ENCODE data around the gene CEACAM7. TPM values are rescaled to one million over a fixed set of nuclear protein-coding genes. Genes with fewer than 3 reads are reported as not detected.

The CEACAM7 gene
- total and polyA plus RNA-seq, 7 donors: 0.01 to 0.32 (median 0.15) TPM; not detected in 4

DNA sequence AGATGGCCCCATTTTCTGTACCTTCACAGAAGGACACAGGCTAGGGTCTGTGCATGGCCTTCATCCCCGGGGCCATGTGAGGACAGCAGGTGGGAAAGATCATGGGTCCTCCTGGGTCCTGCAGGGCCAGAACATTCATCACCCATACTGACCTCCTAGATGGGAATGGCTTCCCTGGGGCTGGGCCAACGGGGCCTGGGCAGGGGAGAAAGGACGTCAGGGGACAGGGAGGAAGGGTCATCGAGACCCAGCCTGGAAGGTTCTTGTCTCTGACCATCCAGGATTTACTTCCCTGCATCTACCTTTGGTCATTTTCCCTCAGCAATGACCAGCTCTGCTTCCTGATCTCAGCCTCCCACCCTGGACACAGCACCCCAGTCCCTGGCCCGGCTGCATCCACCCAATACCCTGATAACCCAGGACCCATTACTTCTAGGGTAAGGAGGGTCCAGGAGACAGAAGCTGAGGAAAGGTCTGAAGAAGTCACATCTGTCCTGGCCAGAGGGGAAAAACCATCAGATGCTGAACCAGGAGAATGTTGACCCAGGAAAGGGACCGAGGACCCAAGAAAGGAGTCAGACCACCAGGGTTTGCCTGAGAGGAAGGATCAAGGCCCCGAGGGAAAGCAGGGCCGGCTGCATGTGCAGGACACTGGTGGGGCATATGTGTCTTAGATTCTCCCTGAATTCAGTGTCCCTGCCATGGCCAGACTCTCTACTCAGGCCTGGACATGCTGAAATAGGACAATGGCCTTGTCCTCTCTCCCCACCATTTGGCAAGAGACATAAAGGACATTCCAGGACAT is 7.0 kb upstream of the CEACAM7 start:
- WGBS, 3 donors: 58 to 71% (median 61%) methylated on average over 7 to 8 of the region's 8 CpGs
- H3K9me3 ChIP-seq: no peaks in the 10 kb centered on the region
- intact Hi-C loops (cut with DNase I): no loop called here
- H3K36me3 ChIP-seq (ENCODE audit: insufficient read depth in 1 of 2, low read depth in 1 of 2): no peaks in the 10 kb centered on the region
- DNase-seq (no peak), ATAC-seq (no peak)
- H3K4me3 ChIP-seq: no peak overlapping the region
- TF ChIP-seq, protein P1, sequence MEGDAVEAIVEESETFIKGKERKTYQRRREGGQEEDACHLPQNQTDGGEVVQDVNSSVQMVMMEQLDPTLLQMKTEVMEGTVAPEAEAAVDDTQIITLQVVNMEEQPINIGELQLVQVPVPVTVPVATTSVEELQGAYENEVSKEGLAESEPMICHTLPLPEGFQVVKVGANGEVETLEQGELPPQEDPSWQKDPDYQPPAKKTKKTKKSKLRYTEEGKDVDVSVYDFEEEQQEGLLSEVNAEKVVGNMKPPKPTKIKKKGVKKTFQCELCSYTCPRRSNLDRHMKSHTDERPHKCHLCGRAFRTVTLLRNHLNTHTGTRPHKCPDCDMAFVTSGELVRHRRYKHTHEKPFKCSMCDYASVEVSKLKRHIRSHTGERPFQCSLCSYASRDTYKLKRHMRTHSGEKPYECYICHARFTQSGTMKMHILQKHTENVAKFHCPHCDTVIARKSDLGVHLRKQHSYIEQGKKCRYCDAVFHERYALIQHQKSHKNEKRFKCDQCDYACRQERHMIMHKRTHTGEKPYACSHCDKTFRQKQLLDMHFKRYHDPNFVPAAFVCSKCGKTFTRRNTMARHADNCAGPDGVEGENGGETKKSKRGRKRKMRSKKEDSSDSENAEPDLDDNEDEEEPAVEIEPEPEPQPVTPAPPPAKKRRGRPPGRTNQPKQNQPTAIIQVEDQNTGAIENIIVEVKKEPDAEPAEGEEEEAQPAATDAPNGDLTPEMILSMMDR (IDR thresholded peaks at IDR 0.05): no peak
- no peak overlapping the region for H3K27ac ChIP-seq
- peaks cover 0 to 4% (median 2%) of the 10 kb centered on the region in 3 donors for H3K27me3 ChIP-seq (ENCODE audit: insufficient read depth in 3 of 3, low read length in 2 of 3)
- H3K4me1 ChIP-seq: no peaks in the 10 kb centered on the region

DNA sequence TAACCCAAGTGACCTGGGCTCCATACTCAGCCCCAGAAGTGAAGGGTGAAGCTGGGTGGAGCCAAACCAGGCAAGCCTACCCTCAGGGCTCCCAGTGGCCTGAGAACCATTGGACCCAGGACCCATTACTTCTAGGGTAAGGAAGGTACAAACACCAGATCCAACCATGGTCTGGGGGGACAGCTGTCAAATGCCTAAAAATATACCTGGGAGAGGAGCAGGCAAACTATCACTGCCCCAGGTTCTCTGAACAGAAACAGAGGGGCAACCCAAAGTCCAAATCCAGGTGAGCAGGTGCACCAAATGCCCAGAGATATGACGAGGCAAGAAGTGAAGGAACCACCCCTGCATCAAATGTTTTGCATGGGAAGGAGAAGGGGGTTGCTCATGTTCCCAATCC is 6.1 kb upstream of the CEACAM7 start:
- Histone ChIP-seq H3K27me3 (ENCODE audit: insufficient read depth in 3 of 3, low read length in 2 of 3) (peaks cover 0 to 4% (median 2%) of the 10 kb centered on the region in 3 donors), H3K9me3 (no peaks in the 10 kb centered on the region), H3K27ac (no peak overlapping the region), H3K4me1 (no peaks in the 10 kb centered on the region), H3K4me3 (no peak overlapping the region), H3K36me3 (ENCODE audit: insufficient read depth in 1 of 2, low read depth in 1 of 2) (no peaks in the 10 kb centered on the region)
- intact Hi-C loops (cut with DNase I): no loop called here
- ATAC-seq (no peak), DNase-seq (no peak)
- 34 to 58% (median 40%) methylated on average over 1 of the region's 1 CpG for WGBS, 3 donors
- TF ChIP-seq, protein P1 (IDR thresholded peaks at IDR 0.05): no peak

- TF ChIP-seq, protein P1 (IDR thresholded peaks at IDR 0.05): no peak
- no peak for DNase-seq
- Histone ChIP-seq H3K27ac (no peak overlapping the region), H3K4me3 (no peak overlapping the region), H3K27me3 (ENCODE audit: insufficient read depth in 3 of 3, low read length in 2 of 3) (peaks cover 0 to 4% (median 2%) of the 10 kb centered on the region in 3 donors), H3K36me3 (ENCODE audit: insufficient read depth in 1 of 2, low read depth in 1 of 2) (no peaks in the 10 kb centered on the region), H3K4me1 (no peaks in the 10 kb centered on the region), H3K9me3 (no peaks in the 10 kb centered on the region)
- WGBS, 3 donors: 28 to 30% (median 28%) methylated on average over 20 of the region's 20 CpGs
- ATAC-seq: no peak
- intact Hi-C loops (cut with DNase I): no loop called here
Observed at GRCh38 chr19:41691268-41691970, 3.3 kb upstream of the CEACAM7 start.

DNA sequence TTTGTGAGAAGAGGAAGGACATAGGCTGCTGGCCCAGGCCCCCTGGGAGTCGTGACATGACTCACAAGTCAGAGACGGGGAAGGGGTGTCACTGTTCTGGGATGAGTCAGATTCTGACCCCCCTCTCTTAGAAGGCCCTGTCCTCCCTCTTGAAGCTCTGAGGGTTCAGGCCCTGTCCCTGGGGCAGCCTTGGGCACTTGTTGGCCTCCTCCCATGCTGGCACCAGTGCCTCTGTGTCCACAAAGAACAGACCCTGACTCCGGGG is 2.7 kb upstream of the CEACAM7 start:
- H3K4me3 ChIP-seq: no peak overlapping the region
- H3K27ac ChIP-seq: no peak overlapping the region
- H3K27me3 ChIP-seq (ENCODE audit: insufficient read depth in 3 of 3, low read length in 2 of 3): peaks cover 0 to 4% (median 2%) of the 10 kb centered on the region in 3 donors
- DNase-seq (no peak), ATAC-seq (no peak)
- intact Hi-C loops (cut with DNase I): no loop called here
- no peaks in the 10 kb centered on the region for H3K36me3 ChIP-seq (ENCODE audit: insufficient read depth in 1 of 2, low read depth in 1 of 2)
- H3K4me1 ChIP-seq: no peaks in the 10 kb centered on the region
- 71 to 77% (median 75%) methylated on average over 3 of the region's 3 CpGs for WGBS, 3 donors
- no peaks in the 10 kb centered on the region for H3K9me3 ChIP-seq
- TF ChIP-seq, protein P1 (IDR thresholded peaks at IDR 0.05): no peak

Data from psoas muscle (tissue), 8 donors.